Measurements from ENCODE around the gene SULF2.
A peak's percentile ranks its signal among the peaks of the same experiment; 100 is the strongest.

Gene SULF2

DNA sequence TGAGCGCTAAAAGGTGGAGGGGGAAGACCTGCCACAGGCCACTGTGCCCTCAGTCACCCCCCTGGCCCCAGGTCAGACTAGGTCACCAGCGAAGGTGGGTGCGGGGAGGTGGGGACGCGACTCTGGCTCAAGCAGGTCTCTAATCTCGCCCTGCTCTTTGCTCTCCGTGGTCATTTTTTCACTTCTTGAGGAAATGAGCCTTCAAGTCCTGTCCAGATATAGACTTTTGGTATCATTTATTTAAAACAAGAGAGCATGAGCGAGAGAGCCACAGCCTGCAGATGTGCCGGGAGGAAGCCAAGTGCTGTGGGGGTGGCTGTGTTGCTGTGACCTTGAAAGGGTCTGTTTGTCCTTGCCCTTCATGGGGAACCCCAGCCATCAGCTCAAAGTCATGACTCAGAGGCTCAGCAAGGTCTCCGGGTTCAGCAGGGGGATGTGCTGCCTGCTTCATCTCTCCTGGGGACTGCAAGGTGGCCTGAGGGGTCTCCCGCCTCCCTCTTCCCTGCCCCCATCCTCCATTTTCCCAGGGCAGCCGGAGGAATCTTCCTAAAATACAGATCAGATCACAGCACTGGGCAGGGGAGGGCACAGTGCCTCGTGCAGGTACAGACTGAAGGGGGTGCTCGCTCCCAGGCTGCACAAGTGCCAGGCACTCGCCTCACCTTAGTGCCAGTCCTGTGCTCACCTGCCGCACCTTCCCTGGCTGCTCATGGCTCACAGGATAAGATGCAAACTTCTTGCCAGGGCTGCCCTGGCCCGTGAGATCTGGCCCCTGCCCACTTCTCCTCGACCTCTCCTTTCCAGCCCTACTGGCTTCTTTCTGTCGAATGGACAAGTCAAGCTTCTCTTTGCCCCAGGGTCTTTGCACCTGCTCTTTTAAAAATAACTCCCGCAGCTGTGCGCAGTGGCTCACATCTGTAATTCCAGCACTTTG is 26.5 kb downstream of the SULF2 start:
- no peak for DNase-seq

DNA sequence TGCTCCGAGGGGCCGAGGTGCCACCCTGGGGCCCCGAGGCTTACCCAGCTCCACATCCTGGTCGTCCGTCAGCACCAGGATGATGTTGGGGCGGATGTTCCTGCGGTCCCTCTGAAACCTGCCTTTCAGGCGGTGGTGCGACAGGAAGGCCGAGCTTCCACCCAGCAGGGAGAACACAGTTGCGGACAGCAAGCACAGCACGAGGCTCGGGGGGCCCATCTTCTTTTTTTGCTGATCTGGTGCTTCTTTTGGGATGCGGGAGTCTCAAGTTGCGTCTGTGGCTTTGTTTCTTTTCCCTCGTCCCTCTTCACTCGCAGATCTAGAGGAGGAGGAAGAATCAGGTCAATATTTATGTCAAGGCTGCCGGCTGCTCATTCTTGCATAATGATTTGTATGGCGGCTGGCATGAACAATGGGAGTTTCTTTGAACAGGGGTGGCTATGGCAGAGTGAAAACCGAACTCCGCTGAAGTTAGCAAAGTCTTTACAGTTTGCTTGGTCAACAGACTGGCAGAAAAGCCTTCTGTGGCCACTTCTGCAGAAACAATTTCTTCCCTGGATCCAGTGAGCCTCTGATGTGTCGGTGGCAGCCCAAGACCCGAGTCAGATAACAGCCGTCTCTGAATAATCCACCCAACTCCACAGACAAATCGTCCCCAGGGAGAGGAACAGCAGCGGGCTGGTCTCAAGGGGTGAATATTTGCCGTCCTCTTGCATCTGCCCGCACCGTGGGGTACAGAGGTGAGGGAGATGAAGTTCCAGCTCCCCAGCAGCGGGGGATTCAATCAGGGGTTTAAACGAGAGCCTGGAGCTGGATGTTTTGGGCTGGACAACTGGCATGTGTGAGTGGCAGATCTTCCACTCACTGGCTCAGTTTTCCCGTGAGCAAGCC is 27.9 kb downstream of the SULF2 start:
- DNase-seq: no peak

DNA sequence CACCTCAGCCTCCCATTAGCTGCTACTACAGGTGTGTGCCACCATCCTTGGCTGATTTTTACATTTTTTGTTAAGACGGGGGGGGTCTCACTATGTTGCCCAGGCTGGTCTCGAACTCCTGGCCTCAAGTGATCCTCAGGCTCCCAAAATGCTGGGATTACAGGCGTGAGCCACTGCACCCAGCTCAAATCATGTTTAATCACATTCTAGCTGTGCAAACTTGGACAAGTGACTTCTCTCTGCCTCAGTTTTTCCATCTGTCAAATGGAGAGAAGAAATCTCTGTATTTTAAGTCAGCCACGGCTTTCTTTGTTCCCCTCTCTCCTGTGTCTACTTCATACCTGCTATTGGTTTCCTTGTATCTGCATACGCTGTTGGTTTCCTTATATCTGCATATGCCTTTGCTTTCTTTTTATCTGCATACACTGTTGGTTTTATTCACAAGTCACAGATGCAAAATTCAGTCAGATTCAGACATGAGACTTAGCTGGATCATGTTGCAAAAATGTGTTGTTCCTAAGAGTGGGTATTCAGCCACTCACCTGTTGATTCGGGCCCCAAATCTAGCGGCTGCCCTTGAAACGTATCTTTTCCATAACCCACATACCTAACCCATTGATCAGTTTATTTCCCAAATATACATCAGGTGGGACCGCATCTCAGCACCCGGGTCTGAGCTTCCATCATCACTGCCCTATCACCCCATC is 30.2 kb downstream of the SULF2 start:
- DNase-seq: no peak

DNA sequence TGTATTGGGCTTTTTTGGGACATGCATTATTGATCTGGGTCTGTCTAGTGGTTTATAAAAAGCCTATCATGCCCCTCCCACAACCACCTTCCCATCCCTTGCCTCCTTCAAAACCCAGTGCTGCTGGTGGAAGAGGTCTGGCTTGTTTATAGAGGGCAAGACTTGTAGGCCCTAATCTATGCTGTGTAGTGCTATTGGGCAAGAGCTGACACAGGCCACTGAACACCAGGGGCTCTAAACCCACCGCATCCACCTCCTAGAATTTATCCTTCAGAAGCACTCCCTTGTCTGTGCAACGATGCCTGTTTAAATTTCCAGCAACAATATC is 30.9 kb downstream of the SULF2 start:
- no peak for DNase-seq

DNA sequence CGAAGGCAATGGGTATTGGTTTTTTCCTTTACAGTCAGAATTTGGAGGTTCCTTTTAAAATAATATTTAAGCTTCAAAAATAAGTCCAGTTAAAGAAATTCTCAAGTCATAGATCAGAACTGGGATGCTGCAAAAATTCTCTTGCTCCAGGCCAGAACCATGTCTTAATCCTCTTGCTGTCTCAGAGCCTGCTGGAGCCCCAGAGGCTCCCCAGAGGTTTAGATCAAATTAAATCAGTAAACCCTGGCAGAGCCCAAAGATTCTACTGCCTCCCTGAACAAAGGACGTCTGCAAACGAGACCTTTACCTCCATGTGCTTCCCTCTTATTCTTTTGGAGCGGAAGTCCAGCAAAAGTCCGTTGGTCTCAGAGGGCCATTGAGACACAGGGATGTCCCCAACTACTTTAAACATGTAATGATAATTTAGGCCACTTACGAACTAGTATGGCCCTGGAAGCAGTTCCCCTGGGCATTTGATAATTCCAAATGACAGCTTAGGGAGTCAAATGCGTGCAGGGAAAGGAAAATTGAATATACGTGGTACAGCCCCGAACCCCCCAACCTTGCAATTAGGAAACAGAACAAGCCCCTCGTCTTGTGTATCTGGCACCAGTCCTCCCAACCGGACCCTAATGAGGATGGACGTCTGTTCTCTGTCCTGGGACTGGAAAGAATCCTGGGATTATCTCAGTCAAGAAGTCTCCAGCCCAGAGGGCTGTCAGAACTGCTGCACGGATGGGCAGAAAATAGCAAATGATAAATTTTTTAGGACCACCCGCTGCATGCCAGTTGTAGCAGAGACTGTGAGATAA is 31.5 kb downstream of the SULF2 start:
- DNase-seq: no peak

DNA sequence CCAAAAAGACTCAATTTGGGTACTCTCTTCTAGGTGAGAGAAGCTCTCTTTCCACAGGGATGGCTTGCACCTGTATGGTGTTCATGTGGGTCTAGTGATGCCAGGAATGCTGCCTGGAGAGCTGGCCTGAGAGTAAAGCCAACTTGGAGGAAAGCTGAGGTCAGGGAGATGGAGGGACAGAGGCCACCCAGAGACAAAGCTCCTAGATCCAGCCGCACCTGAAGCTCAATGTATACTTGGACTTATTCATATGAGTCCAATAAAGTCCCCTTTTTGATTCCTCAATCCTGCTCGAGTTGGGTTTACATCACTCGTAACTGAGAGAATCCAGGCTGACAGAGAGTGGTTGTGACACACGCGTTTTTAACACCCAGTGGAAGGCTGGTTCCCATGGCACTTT is 33.8 kb downstream of the SULF2 start:
- DNase-seq: no peak

DNA sequence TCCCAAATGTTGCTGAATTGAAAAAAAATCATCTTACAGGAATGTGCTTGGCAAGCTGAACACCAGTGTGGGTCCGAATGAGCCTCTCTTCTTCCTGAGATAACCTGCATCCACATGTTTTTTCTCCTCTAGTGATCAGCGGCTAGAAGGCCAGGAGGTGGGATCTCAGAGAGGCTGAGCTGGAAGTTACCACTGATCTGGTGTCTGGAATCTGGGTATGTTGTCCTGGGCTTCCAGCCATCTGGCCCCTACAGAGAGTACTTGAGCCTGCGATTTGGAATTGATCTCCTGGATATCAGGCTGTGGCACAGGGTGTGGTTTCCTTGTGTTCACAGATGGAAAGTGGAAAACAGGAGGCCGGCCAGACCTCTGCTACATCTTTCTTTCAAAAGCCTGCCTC is 35.9 kb downstream of the SULF2 start:
- DNase-seq: no peak

DNA sequence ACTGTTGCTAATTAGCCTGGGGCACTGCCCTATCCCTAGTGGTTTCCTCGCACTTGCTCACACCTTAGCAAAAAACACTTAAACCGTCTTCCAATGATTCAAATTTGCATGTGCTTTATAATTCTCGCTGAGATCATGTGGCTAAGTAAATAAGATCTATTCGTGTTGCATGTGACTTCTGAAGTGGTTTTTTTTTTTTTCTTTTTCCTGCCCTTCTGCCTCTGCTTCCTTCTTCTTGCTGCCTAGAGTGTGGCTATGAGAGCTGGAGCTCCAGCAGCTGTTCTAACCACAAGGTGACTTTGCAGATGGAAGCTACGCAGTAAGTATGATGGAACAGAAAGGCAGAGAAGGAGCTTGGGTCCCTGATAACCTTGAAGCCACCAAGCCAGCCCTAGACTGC is 36.5 kb downstream of the SULF2 start:
- peak; percentile 4 for DNase-seq

DNA sequence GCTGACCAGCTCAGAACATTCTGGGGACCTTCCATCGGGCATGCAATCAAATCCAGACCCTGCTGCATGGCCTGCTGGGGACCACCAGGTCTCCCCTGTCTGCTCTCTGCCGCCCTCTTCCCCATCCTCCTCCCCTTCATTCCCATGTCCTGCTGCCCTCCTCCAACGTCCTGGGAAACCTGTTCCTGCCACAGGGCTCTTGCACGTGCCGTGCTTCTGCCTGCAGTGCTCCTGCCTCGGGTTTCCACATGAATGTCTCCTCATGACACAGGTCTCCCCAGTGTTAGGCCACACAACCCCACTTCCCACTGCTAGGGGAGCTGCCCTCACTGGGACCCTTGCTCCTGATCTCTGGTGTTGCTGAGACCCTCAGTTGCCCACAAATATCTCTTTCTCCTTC is 37.2 kb downstream of the SULF2 start:
- no peak for DNase-seq

DNA sequence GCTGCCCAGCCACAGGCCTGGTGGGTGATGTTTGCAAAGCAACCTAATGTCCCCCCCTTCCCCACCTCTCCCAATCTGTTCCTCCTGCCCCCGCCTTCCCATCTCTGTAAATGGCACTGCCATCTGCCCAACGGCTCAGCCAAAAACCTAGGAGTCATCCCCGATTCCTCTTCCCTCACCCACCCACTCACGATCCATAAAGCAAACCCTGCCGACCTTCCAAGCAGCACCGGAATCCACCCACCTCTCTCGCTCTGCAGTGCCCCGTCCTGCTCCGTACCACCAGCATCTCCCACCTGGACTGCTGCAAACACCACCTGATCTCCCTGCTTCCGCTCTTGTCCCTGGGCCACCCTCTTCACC is 37.6 kb downstream of the SULF2 start:
- no peak for DNase-seq

DNA sequence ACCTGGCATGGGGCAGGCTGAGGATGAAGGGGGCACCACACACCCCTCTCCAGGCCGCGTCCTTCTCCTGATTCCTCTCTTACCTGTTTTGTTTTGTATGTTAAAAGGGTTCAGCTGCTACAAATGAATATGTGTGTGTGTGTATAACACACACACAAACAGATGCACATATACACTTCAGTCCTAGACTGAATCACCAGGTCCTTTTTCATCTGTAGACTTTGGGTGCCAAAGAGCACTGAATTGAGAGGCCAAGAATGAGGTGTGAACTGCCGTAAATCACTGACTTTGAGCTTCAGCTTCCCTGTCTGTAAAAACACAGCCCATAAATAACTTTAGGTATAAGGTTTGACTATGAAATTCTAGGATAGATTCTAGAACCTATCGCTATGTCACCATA is 40.5 kb downstream of the SULF2 start:
- no peak for DNase-seq

DNA sequence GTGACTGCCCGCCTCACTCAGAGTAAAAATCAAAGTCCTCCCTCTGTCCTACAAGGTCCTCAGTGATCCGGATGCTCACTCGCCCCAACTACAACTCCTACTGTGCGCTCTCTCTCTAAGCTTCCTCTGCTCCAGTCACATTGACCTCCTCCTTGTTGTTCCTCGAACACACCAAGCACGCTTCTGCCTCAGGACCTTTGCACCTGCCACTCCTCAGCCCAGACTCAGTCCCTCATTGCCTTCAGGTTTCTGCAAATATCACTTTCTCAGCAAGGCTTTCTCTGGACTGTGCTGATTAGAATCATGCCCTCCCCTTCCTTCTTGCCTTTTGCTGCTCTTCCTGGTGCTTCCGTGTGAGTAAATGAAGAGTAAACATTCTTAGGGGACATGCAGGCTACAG is 41.6 kb downstream of the SULF2 start:
- DNase-seq: no peak

DNA sequence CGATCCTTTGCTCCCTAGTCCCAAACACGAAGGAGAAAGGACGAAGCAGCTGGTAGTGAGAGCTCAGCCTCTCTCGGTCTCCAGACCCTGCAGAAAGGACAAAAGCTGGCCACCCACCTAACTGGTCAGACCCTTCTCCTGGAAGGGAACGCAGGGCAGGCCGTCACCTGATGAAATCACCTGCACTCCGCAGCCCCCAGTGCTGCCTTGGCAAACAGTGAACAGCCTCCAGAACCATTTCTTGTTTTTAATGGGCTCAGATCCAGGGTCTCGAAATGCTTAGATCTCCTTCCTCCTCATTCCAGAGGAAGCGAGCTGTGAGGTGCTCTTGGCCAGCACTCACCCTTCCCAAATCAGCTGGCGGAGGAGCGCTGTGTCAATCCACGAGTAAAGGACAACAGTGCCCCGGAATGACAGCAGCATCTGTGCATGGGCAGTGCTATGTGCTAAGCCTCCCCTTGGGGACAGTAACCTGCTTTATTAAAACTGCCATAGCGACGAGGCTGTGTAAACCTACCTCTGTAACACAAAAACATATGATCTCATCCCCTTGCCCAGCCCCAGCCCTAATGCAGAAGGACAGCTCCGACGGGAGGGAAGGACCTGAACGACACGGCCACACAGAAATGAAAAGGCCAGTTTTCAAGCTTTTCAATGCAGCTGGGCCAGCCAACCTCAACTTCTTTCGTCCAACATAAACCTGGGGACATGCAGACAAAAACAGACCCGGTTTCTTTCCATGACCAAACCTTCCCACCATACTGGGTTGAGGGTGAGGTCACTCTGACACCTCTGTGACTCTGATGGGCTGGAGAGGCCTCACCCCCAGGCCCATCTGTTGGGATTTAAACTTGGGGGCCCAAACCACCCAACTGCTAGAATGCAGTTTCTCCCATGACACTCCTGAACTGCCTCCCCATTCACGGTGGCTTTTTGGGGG is 43.3 kb downstream of the SULF2 start:
- no peak for DNase-seq

DNA sequence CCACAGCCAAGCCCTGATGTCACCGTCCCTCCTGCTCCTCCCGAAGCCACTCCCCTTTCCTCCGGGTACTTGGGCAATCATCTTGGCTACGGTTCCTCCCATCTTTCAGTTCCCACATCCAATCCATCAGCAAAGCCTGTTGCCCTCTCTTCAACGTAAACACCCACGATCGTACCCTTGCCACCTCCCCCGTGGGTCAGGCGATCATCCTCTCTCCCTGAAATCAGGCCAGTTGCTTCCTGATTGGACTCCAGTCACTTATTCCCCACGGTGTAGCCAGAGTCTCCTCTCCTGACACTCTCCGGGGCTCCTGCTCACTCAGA is 44.5 kb downstream of the SULF2 start:
- DNase-seq: no peak

DNA sequence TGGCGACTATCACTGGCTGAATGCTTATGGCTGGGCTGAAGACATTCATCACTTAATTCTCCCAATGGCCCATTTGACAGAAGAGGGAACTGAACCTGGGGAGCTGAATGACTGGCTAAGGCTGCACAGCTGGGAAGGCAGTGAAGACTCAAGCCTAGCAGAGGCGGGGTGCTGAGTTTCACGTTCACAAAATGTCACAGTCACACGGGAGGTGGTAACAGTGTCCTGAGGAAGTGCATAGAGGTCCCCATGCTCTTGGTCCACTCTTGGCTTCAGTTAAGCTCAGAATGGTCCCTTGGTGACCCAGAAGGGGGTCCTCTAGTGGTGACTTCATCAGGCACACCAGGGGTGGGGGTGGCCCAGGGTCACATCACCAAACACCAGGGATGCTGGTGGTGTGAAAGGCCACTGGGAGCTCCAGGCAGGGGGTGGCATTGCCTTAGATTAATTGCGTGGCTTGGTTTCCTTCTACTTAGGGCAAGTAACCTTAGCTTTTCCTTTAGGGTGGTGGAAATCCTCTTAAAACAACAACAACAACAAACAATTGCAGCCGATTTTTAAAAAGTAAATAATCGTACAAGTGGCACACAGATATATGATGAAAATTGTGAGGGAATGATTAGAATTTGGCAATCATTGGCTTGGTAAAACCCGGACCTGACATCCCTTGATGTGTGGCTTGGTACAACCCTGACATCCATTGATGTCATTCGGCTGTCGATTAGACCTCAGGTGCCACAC is 45.0 kb downstream of the SULF2 start:
- DNase-seq: no peak

DNA sequence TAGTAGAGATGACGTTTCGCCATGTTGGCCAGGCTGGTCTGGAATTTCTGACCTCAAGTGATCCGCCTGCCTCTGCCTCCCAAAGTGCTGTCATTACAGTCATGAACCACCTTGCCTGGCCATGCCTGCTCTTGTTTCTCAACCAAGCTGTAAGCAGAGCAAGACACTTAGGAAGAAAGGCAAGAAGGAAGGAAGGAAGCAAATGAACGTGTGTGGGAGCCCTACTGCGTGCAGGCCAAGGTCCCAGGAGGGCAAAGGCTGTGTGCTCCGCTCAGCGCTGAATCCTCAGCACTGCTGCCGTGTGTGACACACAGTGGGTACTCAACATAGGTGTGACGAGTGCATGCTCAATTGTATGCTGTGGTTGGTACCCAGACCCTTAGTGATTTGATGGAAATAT is 47.4 kb downstream of the SULF2 start:
- no peak for DNase-seq

DNA sequence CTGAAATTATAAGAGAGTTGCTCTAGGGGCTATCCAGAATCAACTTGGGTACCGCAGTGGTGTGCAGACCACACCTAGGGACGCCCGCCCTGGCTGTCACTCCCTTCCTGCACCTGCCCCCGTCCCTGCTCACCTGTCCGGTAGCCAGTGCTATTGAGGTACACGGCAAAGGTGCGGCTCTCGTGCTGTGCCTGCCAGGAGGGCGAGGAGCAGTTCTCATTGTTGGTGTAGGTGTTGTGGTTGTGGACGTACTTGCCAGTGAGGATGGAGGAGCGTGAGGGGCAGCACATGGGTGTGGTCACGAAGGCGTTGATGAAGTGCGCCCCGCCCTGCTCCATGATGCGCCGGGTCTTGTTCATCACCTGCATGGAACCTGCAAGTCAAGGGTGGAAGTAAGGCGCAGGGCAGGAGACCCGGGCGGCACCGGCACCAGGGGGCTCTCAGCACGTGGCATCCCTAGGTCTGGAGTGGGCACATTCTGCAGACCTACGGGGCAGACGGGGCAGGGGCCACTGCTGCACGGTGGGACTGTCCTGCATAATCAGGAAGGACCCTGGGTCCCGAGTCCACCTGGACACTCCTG is 48.6 kb downstream of the SULF2 start:
- no peak for DNase-seq

DNA sequence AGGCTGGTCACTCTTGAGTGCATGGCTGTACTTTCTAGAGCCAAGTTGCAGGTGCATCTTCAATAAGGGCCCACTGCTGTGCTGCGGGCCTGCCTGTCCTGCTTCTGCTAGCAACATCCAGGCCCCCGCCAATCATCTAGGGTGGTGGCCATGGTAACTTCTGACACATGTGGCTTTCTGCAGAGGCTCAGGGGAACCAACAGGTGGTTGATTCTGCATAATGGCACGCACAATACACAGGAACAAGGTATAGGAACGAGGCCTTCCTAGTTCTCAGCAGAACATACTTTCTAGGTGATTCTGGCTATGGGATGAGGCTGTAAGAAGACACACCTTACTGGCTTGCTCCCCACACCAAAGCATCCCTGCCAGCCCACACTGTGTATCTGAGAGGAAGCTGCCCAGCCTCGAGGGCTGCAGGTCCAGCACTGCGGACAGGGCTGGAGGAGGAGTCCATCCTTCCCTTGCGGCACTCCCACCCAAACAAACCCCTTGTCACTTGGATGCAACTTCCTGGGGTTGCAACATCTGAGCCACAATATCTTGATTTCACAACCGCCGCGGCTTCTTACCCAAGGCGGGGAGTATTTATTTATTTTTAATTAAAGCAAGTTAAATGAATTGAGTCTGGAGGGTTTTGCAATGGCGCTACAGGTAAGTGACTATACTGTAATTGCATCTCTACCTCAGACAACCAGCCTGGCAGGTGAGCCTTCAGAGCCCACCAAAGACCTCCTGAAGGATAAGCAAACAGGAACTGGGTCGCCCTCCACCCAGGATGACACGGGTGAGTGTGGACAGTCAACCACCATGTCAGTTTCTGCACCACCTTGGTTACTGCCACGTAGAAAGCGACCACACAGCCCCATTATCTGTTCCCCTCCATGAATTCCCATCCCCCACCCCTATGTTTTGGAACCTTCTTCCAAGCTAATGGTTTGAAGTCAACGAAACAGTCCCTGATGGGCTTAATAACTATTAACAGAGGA is 49.6 kb downstream of the SULF2 start:
- peak; percentile 13 for DNase-seq

DNA sequence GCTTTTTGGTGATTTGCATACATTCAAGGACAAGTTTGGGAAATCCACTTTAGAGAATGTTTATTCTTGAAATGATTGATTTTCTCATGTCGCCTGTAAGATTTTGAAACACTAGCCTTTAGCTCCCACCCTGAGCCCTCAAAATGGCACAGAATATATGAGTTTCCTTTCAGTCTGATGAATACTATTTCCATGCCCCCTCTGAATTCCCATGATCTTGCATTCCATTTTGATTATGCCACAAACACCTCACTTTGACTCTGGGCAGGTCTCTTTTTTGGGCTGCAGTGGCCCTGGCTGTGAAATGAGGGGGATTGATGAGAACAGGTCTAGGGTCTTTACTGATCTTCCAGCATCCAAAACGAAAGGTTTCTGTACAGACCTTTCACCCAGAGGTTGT is 50.4 kb downstream of the SULF2 start:
- no peak for DNase-seq

Data from hematopoietic multipotent progenitor cell treated with erythropoietin and hydrocortisone succinate and interleukin-3 and kit ligand, for 8 days (in vitro differentiated cells).